SK-N-SH treated with all-trans-retinoic acid at 6 μM for 48 hours (cell line): ENCODE results near the gene TEX29.

Experiments
- ATAC-seq: fragments of 200-7000 bp; cut with Tn5 transposase; 3 replicates; pipeline ENCODE4 v1.9.1; 2020; ENCODE audit warnings: mild to moderate bottlenecking, moderate library complexity
- ARNTL ChIP-seq: fragments of 450-650 bp; formaldehyde crosslinking; IDR thresholded peaks from 2 replicates; pipeline ENCODE4 v1.5.0; 2020; ENCODE audit warnings: low read depth, mild to moderate bottlenecking, moderate library complexity, borderline replicate concordance
- BACH2 ChIP-seq: fragments of 250-450 bp; sonication (Bioruptor Pico); IDR thresholded peaks from 2 replicates; pipeline ENCODE4 v1.9.0; 2021; ENCODE audit warnings: mild to moderate bottlenecking, borderline replicate concordance
- CSDC2 ChIP-seq: fragments of 250-450 bp; sonication (Bioruptor Pico); IDR thresholded peaks from 2 replicates; pipeline ENCODE4 v1.5.0; 2020; ENCODE audit warnings: mild to moderate bottlenecking, moderate library complexity
- ESRRG ChIP-seq: fragments of 250-450 bp; sonication (Bioruptor Pico); IDR thresholded peaks from 2 replicates; pipeline ENCODE4 v1.6.1; 2021; ENCODE audit warnings: mild to moderate bottlenecking
- GLIS3 ChIP-seq: fragments of 250-450 bp; sonication (Bioruptor Pico); IDR thresholded peaks from 2 replicates; pipeline ENCODE4 v1.5.0; 2020; ENCODE audit warnings: mild to moderate bottlenecking, moderate library complexity
- ISL1 ChIP-seq: fragments of 250-450 bp; sonication (Bioruptor Pico); IDR thresholded peaks from 2 replicates; pipeline ENCODE4 v2.1.2; 2022; ENCODE audit warnings: mild to moderate bottlenecking, moderate library complexity
- OSR1 ChIP-seq: fragments of 250-450 bp; sonication (Bioruptor Pico); IDR thresholded peaks from 2 replicates; pipeline ENCODE4 v1.8.0; 2022; ENCODE audit warnings: moderate library complexity, mild to moderate bottlenecking, inconsistent platforms
- PPARA ChIP-seq: fragments of 250-450 bp; sonication (Bioruptor Pico); IDR thresholded peaks from 2 replicates; pipeline ENCODE4 v1.5.0; 2020; ENCODE audit warnings: mild to moderate bottlenecking, borderline replicate concordance
- RARB ChIP-seq: fragments of 250-450 bp; sonication (Bioruptor Pico); IDR thresholded peaks from 2 replicates; pipeline ENCODE4 v1.8.0; 2021; ENCODE audit warnings: mild to moderate bottlenecking, moderate library complexity
- SNAI2 ChIP-seq: fragments of 250-450 bp; sonication (Bioruptor Pico); IDR thresholded peaks from 2 replicates; pipeline ENCODE4 v1.5.0; 2020; ENCODE audit warnings: mild to moderate bottlenecking, moderate library complexity
- TCF4 ChIP-seq: fragments of 250-450 bp; sonication (Bioruptor Pico); IDR thresholded peaks from 2 replicates; pipeline ENCODE4 v1.8.0; 2021; ENCODE audit warnings: mild to moderate bottlenecking, moderate library complexity, borderline replicate concordance
- TOX ChIP-seq: fragments of 250-450 bp; sonication (Bioruptor Pico); IDR thresholded peaks from 2 replicates; pipeline ENCODE4 v1.8.0; 2021; ENCODE audit warnings: mild to moderate bottlenecking, moderate library complexity, borderline replicate concordance
- ZC3H10 ChIP-seq: fragments of 250-450 bp; sonication (Bioruptor Pico); IDR thresholded peaks from 2 replicates; pipeline ENCODE4 v1.5.1; 2021; ENCODE audit warnings: mild to moderate bottlenecking, moderate library complexity
- ZFP3 ChIP-seq: fragments of 250-450 bp; sonication (Bioruptor Pico); IDR thresholded peaks from 2 replicates; pipeline ENCODE4 v1.5.0; 2020; ENCODE audit warnings: mild to moderate bottlenecking, moderate library complexity
- ZFP30 ChIP-seq: fragments of 450-650 bp; formaldehyde crosslinking; IDR thresholded peaks from 2 replicates; pipeline ENCODE4 v1.5.0; 2022; ENCODE audit warnings: mild to moderate bottlenecking, moderate library complexity
- ZNF565 ChIP-seq: fragments of 450-650 bp; formaldehyde crosslinking; conservative IDR thresholded peaks from 2 replicates; pipeline ENCODE4 v1.5.0; 2020; ENCODE audit warnings: low read depth, mild to moderate bottlenecking, moderate library complexity
- ZNF70 ChIP-seq: fragments of 450-650 bp; formaldehyde crosslinking; IDR thresholded peaks from 2 replicates; pipeline ENCODE4 v1.5.0; 2020; ENCODE audit warnings: mild to moderate bottlenecking, moderate library complexity
- ZNF8 ChIP-seq: fragments of 450-650 bp; formaldehyde crosslinking; IDR thresholded peaks from 2 replicates; pipeline ENCODE4 v1.5.0; 2020; ENCODE audit warnings: mild to moderate bottlenecking, moderate library complexity
- TF ChIP-seq, protein P1 (sequence below): fragments of 250-450 bp; sonication (Bioruptor Pico); IDR thresholded peaks from 2 replicates; pipeline ENCODE4 v1.8.0; 2021; ENCODE audit warnings: low read depth, mild to moderate bottlenecking, moderate library complexity, borderline replicate concordance
- TF ChIP-seq, protein P2 (sequence below): fragments of 250-450 bp; sonication (Bioruptor Pico); IDR thresholded peaks from 2 replicates; pipeline ENCODE4 v1.5.1; 2021; ENCODE audit warnings: mild to moderate bottlenecking, moderate library complexity
- TF ChIP-seq, protein P3 (sequence below): fragments of 250-450 bp; sonication (Bioruptor Pico); IDR thresholded peaks from 2 replicates; pipeline ENCODE4 v1.8.0; 2020; ENCODE audit warnings: mild to moderate bottlenecking, moderate library complexity, borderline replicate concordance
- TF ChIP-seq, protein P4 (sequence below): fragments of 250-450 bp; sonication (Bioruptor Pico); IDR thresholded peaks from 2 replicates; pipeline ENCODE4 v1.5.0; 2020; ENCODE audit warnings: mild to moderate bottlenecking, moderate library complexity
- TF ChIP-seq, protein P5 (sequence below): fragments of 250-450 bp; sonication (Bioruptor Pico); IDR thresholded peaks from 2 replicates; pipeline ENCODE4 v1.5.1; 2020; ENCODE audit warnings: low read depth, mild to moderate bottlenecking, moderate library complexity

TEX29 gene

DNA sequence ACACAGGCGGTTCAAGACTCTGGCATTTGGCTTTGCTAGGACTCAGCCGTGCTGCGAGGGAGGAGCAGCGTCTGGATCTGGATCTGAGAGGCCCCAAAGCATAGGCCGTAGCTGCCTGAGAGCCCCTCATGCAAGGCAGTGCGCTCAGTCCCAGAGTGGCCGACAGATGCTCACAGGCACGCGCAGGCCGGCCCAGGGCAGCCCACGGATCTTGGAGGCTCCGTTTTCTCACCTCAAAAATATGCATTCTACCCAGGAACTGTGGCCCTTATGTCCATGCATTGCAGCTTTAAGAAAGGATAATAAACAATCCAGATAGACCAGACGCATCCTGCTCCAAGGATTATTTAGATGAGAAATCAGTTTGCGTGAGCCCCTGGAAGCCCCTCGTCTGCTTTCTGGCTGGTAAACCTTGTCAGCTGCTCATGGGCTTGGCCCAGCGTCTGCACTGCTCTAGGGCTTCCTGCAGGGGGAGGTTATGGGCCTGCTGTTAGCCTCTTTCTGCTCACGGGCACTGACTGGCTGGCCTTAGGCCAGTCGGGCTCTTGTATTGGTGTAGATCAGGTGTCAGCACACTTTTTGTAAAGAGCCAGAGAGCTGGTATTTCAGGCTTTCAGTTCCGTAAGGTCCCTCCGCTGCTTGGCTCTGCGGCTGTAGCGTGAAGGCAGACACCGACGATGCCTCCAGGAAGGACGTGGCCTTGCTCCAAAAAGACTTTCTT is 24.2 kb downstream of the TEX29 start:
- ATAC-seq, result peak; percentile 73
- TF ChIP-seq GLIS3 (CRISPR knock-in tag), result no peak
- TF ChIP-seq BACH2, result no peak
- TF ChIP-seq, protein P1, sequence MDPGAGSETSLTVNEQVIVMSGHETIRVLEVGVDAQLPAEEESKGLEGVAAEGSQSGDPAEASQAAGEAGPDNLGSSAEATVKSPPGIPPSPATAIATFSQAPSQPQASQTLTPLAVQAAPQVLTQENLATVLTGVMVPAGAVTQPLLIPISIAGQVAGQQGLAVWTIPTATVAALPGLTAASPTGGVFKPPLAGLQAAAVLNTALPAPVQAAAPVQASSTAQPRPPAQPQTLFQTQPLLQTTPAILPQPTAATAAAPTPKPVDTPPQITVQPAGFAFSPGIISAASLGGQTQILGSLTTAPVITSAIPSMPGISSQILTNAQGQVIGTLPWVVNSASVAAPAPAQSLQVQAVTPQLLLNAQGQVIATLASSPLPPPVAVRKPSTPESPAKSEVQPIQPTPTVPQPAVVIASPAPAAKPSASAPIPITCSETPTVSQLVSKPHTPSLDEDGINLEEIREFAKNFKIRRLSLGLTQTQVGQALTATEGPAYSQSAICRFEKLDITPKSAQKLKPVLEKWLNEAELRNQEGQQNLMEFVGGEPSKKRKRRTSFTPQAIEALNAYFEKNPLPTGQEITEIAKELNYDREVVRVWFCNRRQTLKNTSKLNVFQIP (CRISPR knock-in tag), result no peak
- TF ChIP-seq, protein P2, sequence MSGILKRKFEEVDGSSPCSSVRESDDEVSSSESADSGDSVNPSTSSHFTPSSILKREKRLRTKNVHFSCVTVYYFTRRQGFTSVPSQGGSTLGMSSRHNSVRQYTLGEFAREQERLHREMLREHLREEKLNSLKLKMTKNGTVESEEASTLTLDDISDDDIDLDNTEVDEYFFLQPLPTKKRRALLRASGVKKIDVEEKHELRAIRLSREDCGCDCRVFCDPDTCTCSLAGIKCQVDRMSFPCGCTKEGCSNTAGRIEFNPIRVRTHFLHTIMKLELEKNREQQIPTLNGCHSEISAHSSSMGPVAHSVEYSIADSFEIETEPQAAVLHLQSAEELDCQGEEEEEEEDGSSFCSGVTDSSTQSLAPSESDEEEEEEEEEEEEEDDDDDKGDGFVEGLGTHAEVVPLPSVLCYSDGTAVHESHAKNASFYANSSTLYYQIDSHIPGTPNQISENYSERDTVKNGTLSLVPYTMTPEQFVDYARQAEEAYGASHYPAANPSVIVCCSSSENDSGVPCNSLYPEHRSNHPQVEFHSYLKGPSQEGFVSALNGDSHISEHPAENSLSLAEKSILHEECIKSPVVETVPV, result no peak
- no peak for TF ChIP-seq ZNF70
- TF ChIP-seq CSDC2 (CRISPR knock-in tag), result no peak
- TF ChIP-seq ARNTL (CRISPR knock-in tag), result no peak
- TF ChIP-seq ZFP3 (CRISPR knock-in tag), result no peak
- no peak for TF ChIP-seq ZFP30 (CRISPR knock-in tag)
- no peak for TF ChIP-seq TOX (CRISPR knock-in tag)
- TF ChIP-seq, protein P3, sequence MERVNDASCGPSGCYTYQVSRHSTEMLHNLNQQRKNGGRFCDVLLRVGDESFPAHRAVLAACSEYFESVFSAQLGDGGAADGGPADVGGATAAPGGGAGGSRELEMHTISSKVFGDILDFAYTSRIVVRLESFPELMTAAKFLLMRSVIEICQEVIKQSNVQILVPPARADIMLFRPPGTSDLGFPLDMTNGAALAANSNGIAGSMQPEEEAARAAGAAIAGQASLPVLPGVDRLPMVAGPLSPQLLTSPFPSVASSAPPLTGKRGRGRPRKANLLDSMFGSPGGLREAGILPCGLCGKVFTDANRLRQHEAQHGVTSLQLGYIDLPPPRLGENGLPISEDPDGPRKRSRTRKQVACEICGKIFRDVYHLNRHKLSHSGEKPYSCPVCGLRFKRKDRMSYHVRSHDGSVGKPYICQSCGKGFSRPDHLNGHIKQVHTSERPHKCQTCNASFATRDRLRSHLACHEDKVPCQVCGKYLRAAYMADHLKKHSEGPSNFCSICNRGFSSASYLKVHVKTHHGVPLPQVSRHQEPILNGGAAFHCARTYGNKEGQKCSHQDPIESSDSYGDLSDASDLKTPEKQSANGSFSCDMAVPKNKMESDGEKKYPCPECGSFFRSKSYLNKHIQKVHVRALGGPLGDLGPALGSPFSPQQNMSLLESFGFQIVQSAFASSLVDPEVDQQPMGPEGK, result no peak
- TF ChIP-seq TCF4 (CRISPR knock-in tag), result no peak
- no peak for TF ChIP-seq ZNF565 (CRISPR knock-in tag)
- TF ChIP-seq, protein P4, sequence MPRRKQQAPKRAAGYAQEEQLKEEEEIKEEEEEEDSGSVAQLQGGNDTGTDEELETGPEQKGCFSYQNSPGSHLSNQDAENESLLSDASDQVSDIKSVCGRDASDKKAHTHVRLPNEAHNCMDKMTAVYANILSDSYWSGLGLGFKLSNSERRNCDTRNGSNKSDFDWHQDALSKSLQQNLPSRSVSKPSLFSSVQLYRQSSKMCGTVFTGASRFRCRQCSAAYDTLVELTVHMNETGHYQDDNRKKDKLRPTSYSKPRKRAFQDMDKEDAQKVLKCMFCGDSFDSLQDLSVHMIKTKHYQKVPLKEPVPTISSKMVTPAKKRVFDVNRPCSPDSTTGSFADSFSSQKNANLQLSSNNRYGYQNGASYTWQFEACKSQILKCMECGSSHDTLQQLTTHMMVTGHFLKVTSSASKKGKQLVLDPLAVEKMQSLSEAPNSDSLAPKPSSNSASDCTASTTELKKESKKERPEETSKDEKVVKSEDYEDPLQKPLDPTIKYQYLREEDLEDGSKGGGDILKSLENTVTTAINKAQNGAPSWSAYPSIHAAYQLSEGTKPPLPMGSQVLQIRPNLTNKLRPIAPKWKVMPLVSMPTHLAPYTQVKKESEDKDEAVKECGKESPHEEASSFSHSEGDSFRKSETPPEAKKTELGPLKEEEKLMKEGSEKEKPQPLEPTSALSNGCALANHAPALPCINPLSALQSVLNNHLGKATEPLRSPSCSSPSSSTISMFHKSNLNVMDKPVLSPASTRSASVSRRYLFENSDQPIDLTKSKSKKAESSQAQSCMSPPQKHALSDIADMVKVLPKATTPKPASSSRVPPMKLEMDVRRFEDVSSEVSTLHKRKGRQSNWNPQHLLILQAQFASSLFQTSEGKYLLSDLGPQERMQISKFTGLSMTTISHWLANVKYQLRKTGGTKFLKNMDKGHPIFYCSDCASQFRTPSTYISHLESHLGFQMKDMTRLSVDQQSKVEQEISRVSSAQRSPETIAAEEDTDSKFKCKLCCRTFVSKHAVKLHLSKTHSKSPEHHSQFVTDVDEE, result no peak
- no peak for TF ChIP-seq RARB (CRISPR knock-in tag)
- no peak for TF ChIP-seq SNAI2 (CRISPR knock-in tag)
- no peak for TF ChIP-seq ESRRG (CRISPR knock-in tag)
- TF ChIP-seq ISL1, result no peak

DNA sequence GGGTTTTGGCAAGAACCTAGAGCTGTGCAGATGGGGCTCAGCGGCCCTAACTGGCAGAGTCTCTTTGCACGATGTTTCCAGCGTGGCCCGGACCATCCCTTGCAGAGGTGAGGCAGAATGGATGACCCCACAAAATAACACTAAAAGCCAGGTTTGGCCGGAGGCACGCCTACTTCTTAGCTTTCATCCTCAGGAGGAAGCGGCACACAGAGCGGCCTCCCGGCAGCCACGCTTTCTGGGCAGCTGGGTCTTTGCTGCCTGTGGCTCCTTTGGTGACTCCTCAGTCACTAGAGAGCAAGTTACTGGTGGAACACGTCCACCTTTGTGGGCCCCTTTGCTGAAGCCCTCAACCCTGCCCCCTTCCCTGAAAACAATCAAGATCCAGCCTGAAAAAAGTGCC is 25.2 kb downstream of the TEX29 start:
- no peak for ATAC-seq
- TF ChIP-seq GLIS3 (CRISPR knock-in tag) (no peak), ZC3H10 (CRISPR knock-in tag) (no peak), ZNF70 (no peak), PPARA (CRISPR knock-in tag) (no peak), ZNF565 (CRISPR knock-in tag) (no peak), SNAI2 (CRISPR knock-in tag) (no peak), TCF4 (CRISPR knock-in tag) (no peak), ZNF8 (CRISPR knock-in tag) (no peak), ZFP3 (CRISPR knock-in tag) (no peak), ARNTL (CRISPR knock-in tag) (no peak), ISL1 (no peak), ESRRG (CRISPR knock-in tag) (no peak), TOX (CRISPR knock-in tag) (no peak), RARB (CRISPR knock-in tag) (no peak), ZFP30 (CRISPR knock-in tag) (no peak), BACH2 (no peak), OSR1 (CRISPR knock-in tag) (no peak)
- TF ChIP-seq, protein P2, result no peak
- TF ChIP-seq, protein P5, sequence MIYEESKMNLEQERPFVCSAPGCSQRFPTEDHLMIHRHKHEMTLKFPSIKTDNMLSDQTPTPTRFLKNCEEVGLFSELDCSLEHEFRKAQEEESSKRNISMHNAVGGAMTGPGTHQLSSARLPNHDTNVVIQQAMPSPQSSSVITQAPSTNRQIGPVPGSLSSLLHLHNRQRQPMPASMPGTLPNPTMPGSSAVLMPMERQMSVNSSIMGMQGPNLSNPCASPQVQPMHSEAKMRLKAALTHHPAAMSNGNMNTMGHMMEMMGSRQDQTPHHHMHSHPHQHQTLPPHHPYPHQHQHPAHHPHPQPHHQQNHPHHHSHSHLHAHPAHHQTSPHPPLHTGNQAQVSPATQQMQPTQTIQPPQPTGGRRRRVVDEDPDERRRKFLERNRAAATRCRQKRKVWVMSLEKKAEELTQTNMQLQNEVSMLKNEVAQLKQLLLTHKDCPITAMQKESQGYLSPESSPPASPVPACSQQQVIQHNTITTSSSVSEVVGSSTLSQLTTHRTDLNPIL, result no peak
- TF ChIP-seq, protein P4, result no peak
